IMR-90 (cell line): ENCODE results near the gene MYH10. TPM values are rescaled to one million over a fixed set of nuclear protein-coding genes. Genes with fewer than 3 reads are reported as not detected.

Experiments used
- ATAC-seq: fragments of 200-7000 bp; cut with Tn5 transposase; 2 replicates; pipeline ENCODE4 v1.9.1; 2020; ENCODE audit warnings: low read depth, mild to moderate bottlenecking, moderate library complexity
- BruUV-seq: library from RNA; stranded (reverse); fragments of 400-500 nt; replicated peaks from 2 replicates; lab custom pipeline; 2021; lab: Mats Ljungman, UMichigan
- CTCF ChIA-PET: fragments of 300-600 bp; formaldehyde crosslinking; extraction: SDS; loops from one replicate; lab custom pipeline; 2021; ENCODE audit warnings: antibody characterized with exemption; lab: Yijun Ruan, JAX
- POLR2A ChIA-PET: fragments of 300-600 bp; sonication (Branson Sonifier 250); formaldehyde crosslinking; loops from one replicate; lab custom pipeline; 2022; ENCODE audit warnings: antibody characterized with exemption; ENCODE audit not compliant: unreplicated experiment; lab: Charles Lee
- DNase-seq: peaks from one replicate; pipeline ENCODE4 v3.0.0; 2013
- H2AFZ ChIP-seq: replicated peaks from 2 replicates; pipeline ENCODE3; 2013; ENCODE audit warnings: low read length, mild to moderate bottlenecking; ENCODE audit not compliant: poor library complexity
- H2AK5ac ChIP-seq: 2 replicates; pipeline ENCODE4 v1.6.1; 2013; ENCODE audit warnings: low read depth, low read length, inconsistent platforms
- H2AK9ac ChIP-seq: replicated peaks from 2 replicates; pipeline ENCODE3; 2013; ENCODE audit warnings: mild to moderate bottlenecking, low read depth, low read length, moderate library complexity; ENCODE audit not compliant: poor library complexity
- H2BK120ac ChIP-seq: 2 replicates; pipeline ENCODE4 v1.6.1; 2013; ENCODE audit warnings: low read depth, low read length, inconsistent platforms
- H2BK15ac ChIP-seq: 3 replicates; pipeline ENCODE4 v1.6.1; 2013; ENCODE audit warnings: low read depth, low read length, inconsistent platforms
- H2BK20ac ChIP-seq: 2 replicates; pipeline ENCODE4 v1.6.1; 2013; ENCODE audit warnings: low read depth, mild to moderate bottlenecking, inconsistent platforms, low read length, moderate library complexity
- H2BK5ac ChIP-seq: 2 replicates; pipeline ENCODE4 v1.6.1; 2013; ENCODE audit warnings: mild to moderate bottlenecking, low read depth, low read length, inconsistent platforms; ENCODE audit not compliant: poor library complexity, severe bottlenecking
- H3K14ac ChIP-seq: replicated peaks from 2 replicates; pipeline ENCODE4 v1.6.1; 2013; ENCODE audit warnings: low read depth, low read length, inconsistent platforms
- H3K18ac ChIP-seq: 2 replicates; pipeline ENCODE4 v1.6.1; 2013; ENCODE audit warnings: low read depth, low read length, control low read depth
- H3K23ac ChIP-seq: 2 replicates; pipeline ENCODE4 v1.6.1; 2013; ENCODE audit warnings: low read depth, low read length, inconsistent platforms
- H3K27ac ChIP-seq: 2 replicates; pipeline ENCODE4 v1.5.1; 2013; ENCODE audit warnings: mild to moderate bottlenecking, control low read depth, low read length; ENCODE audit not compliant: insufficient read depth
- H3K27me3 ChIP-seq: 2 replicates; pipeline ENCODE4 v1.6.1; 2013; ENCODE audit warnings: low read length; ENCODE audit not compliant: control insufficient read depth, insufficient read depth
- H3K36me3 ChIP-seq: 2 replicates; pipeline ENCODE4 v1.6.1; 2013; ENCODE audit warnings: low read length, mixed read lengths; ENCODE audit not compliant: control insufficient read depth, insufficient read depth
- H3K4ac ChIP-seq: 2 replicates; pipeline ENCODE4 v1.6.1; 2013; ENCODE audit warnings: low read depth, low read length, inconsistent platforms
- H3K4me1 ChIP-seq: 2 replicates; pipeline ENCODE4 v1.6.1; 2013; ENCODE audit warnings: low read length, mixed read lengths; ENCODE audit not compliant: control insufficient read depth, insufficient read depth
- H3K4me2 ChIP-seq: 2 replicates; pipeline ENCODE4 v1.6.1; 2013; ENCODE audit warnings: low read depth, mild to moderate bottlenecking, control low read depth, low read length, moderate library complexity
- H3K4me3 ChIP-seq: 2 replicates; pipeline ENCODE4 v1.5.1; 2013; ENCODE audit warnings: low read depth, mild to moderate bottlenecking, control low read depth, low read length, moderate library complexity; ENCODE audit not compliant: insufficient read depth
- H3K56ac ChIP-seq: 2 replicates; pipeline ENCODE4 v1.6.1; 2013; ENCODE audit warnings: low read length, inconsistent platforms; ENCODE audit not compliant: insufficient read depth; ENCODE audit errors: extremely low read depth
- H3K79me1 ChIP-seq, 2 experiments: 2 replicates each; pipeline ENCODE4 v1.6.1; 2013; ENCODE audit warnings: low read length in 2 of 2, inconsistent platforms in 1 of 2, low read depth in 1 of 2
- H3K9ac ChIP-seq: 2 replicates; pipeline ENCODE4 v1.6.1; 2013; ENCODE audit warnings: low read depth, low read length, control low read depth
- H3K9me1 ChIP-seq: 2 replicates; pipeline ENCODE4 v1.6.1; 2013; ENCODE audit warnings: low read length, inconsistent platforms; ENCODE audit not compliant: insufficient read depth
- H3K9me3 ChIP-seq: 2 replicates; pipeline ENCODE4 v1.6.1; 2013; ENCODE audit warnings: low read length; ENCODE audit not compliant: control insufficient read depth, insufficient read depth
- H4K20me1 ChIP-seq: 2 replicates; pipeline ENCODE4 v1.6.1; 2013; ENCODE audit warnings: low read length, inconsistent platforms; ENCODE audit not compliant: insufficient read depth
- H4K5ac ChIP-seq: 2 replicates; pipeline ENCODE4 v1.6.1; 2013; ENCODE audit warnings: mild to moderate bottlenecking, low read depth, low read length, control low read depth
- H4K8ac ChIP-seq, 2 experiments: 2 replicates each; pipeline ENCODE4 v1.6.1; 2013; ENCODE audit warnings: low read depth in 2 of 2, low read length in 2 of 2, control low read depth in 1 of 2, inconsistent platforms in 1 of 2
- H4K91ac ChIP-seq: 2 replicates; pipeline ENCODE4 v1.6.1; 2013; ENCODE audit warnings: low read depth, low read length, inconsistent platforms; ENCODE audit not compliant: insufficient read depth
- CHD1 ChIP-seq: IDR thresholded peaks from 2 replicates; pipeline ENCODE4 v1.6.1; 2012; ENCODE audit warnings: low read depth, low read length, improper control_type of control experiment
- WGBS, 2 experiments: methylation state at CpG; one replicate each; pipeline versions ENCODE4 v1.1.5 to v1.1.7; 2013; ENCODE audit warnings: missing lambda C conversion rate in 2 of 2; ENCODE audit not compliant: insufficient read length in 1 of 2; ENCODE audit errors: extremely low coverage in 2 of 2; 5-methylcytosine and 5-hydroxymethylcytosine counted together
- dilution Hi-C: fragments of 300-500 bp; cut with HindIII; formaldehyde crosslinking; loops from one replicate; pipeline ENCODE4 v1.14.3; 2018; ENCODE audit warnings: low sequenced_read_pairs; ENCODE audit not compliant: unreplicated experiment
- in situ Hi-C: fragments of 300-500 bp; cut with MboI; formaldehyde crosslinking; loops from 3 replicates; pipeline ENCODE4 v1.14.3; 2019; ENCODE audit warnings: low sequenced_read_pairs, inconsistent platforms, mixed read lengths
- intact Hi-C: fragments of 100-400 bp; cut with micrococcal nuclease; formaldehyde crosslinking; loops from 2 replicates; pipeline ENCODE4 v1.10.0; 2022
- polyA plus RNA-seq, 3 experiments: library from polyadenylated mRNA; depleted of rRNA; stranded (reverse); fragments of >200 nt; gene quantifications; 2 replicates each; pipeline ENCODE4 v1.2.3, GENCODE V29; 2012; ENCODE audit warnings: low replicate concordance in 1 of 3
- total RNA-seq: library from RNA; depleted of rRNA; stranded (reverse); fragments of >200 nt; gene quantifications from 2 replicates; pipeline ENCODE4 v1.2.3, GENCODE V29; 2012

MYH10 gene
- total and polyA plus RNA-seq, 2 of the 4 experiments (the other 2 are of a cell fraction) = 71.2 to 95.2 TPM

GRCh38 chr17:8455665-8456209 is 174.8 kb downstream of the MYH10 start:
- no peak overlapping the region for H2BK120ac ChIP-seq
- dilution Hi-C loops (no loop called here), in situ Hi-C loops (no loop called here), intact Hi-C loops (no loop called here)
- peaks cover 30 to 41% of the 10 kb centered on the region in 2 experiments for H3K79me1 ChIP-seq
- no peak overlapping the region for H3K4ac ChIP-seq
- TF ChIP-seq CHD1 = no peak
- no peak for ATAC-seq
- H3K4me1 ChIP-seq = no peaks in the 10 kb centered on the region
- no peak overlapping the region for H3K56ac ChIP-seq
- no TSS peak for BruUV-seq
- H2AFZ ChIP-seq = no peak overlapping the region
- no peak overlapping the region for H3K23ac ChIP-seq
- no peak overlapping the region for H3K9ac ChIP-seq
- no peak overlapping the region for H3K27ac ChIP-seq
- H4K5ac ChIP-seq = no peak overlapping the region
- H2AK5ac ChIP-seq = no peak overlapping the region
- no peak overlapping the region for H4K91ac ChIP-seq
- H2AK9ac ChIP-seq = no peak overlapping the region
- no peak overlapping the region for H2BK5ac ChIP-seq
- H2BK15ac ChIP-seq = no peak overlapping the region
- H3K14ac ChIP-seq = no peak overlapping the region
- H3K4me3 ChIP-seq = no peak overlapping the region
- no peaks in the 10 kb centered on the region for H3K27me3 ChIP-seq
- ChIA-PET POLR2A (no interaction called here), CTCF (interaction anchor here (0.7 kb wide), 1 partner anchor 155 kb away, joined by 3 read pairs; no protein-coding TSS in a partner anchor)
- H3K9me1 ChIP-seq = no peaks in the 10 kb centered on the region
- H3K4me2 ChIP-seq = no peak overlapping the region
- no peak overlapping the region for H3K18ac ChIP-seq
- no peak for DNase-seq
- 100% methylated on average over 1 of the region's 2 CpGs; no CpG with 5 or more reads in 1 of the 2 experiments for WGBS, 2 experiments
- no peak overlapping the region for H4K8ac ChIP-seq
- H2BK20ac ChIP-seq = no peak overlapping the region
- H4K20me1 ChIP-seq = peaks cover 17% of the 10 kb centered on the region; the same call in 1 of the 2 replicates
- peaks cover 53% of the 10 kb centered on the region for H3K36me3 ChIP-seq
- H3K9me3 ChIP-seq = no peaks in the 10 kb centered on the region
